ENCODE data around the gene RCOR1. TPM values are rescaled to one million over a fixed set of nuclear protein-coding genes. Genes with fewer than 3 reads are reported as not detected.

Gene RCOR1
- polyA plus RNA-seq, 1 donor from 2014 or later: 10.4 TPM

DNA sequence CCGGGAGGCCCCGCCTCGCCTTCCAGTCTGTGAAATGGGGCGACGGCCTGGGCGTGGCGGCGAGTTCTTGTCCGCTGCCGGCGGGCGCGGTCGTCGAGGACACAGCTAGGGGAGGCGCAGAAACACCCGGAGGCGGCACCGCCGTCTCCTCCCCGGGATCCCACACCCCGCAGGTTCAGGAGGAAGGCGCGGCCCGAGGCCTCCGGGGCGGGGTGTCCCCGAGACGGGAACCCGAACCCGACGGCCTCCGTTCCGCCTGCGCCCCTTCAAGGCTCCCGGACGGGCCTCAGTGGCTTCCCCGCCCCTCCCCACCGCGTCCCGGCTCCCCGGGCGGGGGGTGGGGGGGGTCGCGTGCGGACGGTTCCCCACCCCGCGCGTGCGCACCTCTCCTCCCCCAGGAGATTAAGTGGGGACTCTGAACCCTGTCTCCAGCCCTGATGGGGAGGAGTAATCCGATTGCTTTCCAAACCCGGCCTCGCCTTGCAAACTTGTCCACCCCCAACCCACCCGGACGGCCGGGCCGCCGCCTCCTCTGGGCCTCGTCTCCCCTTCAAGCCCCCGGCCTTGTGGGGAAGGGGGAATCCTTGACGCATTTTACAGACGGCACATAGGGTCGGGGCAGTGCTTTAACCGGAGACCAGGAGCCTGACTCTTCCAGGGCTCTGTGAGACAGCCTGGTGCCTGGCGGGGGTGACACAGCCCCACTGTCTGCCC lies 47.5 kb upstream of the RCOR1 start:
- Histone ChIP-seq H4K20me1 (ENCODE audit: insufficient read depth) (no peaks in the 10 kb centered on the region), H3K36me3 (ENCODE audit: insufficient read depth, low read length) (no peaks in the 10 kb centered on the region), H3K9ac (ENCODE audit: low read length) (no peak overlapping the region), H3K9me3 (ENCODE audit: low read length) (no peaks in the 10 kb centered on the region), H3K4me2 (ENCODE audit: low read length) (no peak overlapping the region), H3K4me3 (ENCODE audit: low read length) (no peak overlapping the region), H3K27ac (ENCODE audit: low read length) (no peak overlapping the region), H2AFZ (ENCODE audit: low read depth, low read length) (no peak overlapping the region), H3K27me3 (ENCODE audit: insufficient read depth, low read depth, low read length) (peaks cover 18% of the 10 kb centered on the region), H3K9me2 (ENCODE audit: insufficient read depth, low read length) (no peaks in the 10 kb centered on the region), H3K79me2 (replicated peaks; ENCODE audit: insufficient read depth, low read length) (no peaks in the 10 kb centered on the region), H3F3A (ENCODE audit: insufficient read depth, low read length, poor library complexity, severe bottlenecking) (no peaks in the 10 kb centered on the region)
- no peak for TF ChIP-seq POLR2AphosphoS5 (IDR thresholded peaks at IDR 0.05)
- TF ChIP-seq, protein P1, sequence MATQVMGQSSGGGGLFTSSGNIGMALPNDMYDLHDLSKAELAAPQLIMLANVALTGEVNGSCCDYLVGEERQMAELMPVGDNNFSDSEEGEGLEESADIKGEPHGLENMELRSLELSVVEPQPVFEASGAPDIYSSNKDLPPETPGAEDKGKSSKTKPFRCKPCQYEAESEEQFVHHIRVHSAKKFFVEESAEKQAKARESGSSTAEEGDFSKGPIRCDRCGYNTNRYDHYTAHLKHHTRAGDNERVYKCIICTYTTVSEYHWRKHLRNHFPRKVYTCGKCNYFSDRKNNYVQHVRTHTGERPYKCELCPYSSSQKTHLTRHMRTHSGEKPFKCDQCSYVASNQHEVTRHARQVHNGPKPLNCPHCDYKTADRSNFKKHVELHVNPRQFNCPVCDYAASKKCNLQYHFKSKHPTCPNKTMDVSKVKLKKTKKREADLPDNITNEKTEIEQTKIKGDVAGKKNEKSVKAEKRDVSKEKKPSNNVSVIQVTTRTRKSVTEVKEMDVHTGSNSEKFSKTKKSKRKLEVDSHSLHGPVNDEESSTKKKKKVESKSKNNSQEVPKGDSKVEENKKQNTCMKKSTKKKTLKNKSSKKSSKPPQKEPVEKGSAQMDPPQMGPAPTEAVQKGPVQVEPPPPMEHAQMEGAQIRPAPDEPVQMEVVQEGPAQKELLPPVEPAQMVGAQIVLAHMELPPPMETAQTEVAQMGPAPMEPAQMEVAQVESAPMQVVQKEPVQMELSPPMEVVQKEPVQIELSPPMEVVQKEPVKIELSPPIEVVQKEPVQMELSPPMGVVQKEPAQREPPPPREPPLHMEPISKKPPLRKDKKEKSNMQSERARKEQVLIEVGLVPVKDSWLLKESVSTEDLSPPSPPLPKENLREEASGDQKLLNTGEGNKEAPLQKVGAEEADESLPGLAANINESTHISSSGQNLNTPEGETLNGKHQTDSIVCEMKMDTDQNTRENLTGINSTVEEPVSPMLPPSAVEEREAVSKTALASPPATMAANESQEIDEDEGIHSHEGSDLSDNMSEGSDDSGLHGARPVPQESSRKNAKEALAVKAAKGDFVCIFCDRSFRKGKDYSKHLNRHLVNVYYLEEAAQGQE (IDR thresholded peaks at IDR 0.05; ENCODE audit: borderline replicate concordance): no peak
- no peak for TF ChIP-seq RAD21 (conservative IDR thresholded peaks at IDR 0.05)
- no peak for TF ChIP-seq EZH2 (IDR thresholded peaks at IDR 0.05; ENCODE audit: borderline replicate concordance, insufficient read depth, low read length, poor library complexity, severe bottlenecking)
- no peak for TF ChIP-seq EP300 (conservative IDR thresholded peaks at IDR 0.05; ENCODE audit: poor library complexity, severe bottlenecking)
- TF ChIP-seq SMC3 (conservative IDR thresholded peaks at IDR 0.05; ENCODE audit: poor library complexity): no peak
- TF ChIP-seq, protein P2, sequence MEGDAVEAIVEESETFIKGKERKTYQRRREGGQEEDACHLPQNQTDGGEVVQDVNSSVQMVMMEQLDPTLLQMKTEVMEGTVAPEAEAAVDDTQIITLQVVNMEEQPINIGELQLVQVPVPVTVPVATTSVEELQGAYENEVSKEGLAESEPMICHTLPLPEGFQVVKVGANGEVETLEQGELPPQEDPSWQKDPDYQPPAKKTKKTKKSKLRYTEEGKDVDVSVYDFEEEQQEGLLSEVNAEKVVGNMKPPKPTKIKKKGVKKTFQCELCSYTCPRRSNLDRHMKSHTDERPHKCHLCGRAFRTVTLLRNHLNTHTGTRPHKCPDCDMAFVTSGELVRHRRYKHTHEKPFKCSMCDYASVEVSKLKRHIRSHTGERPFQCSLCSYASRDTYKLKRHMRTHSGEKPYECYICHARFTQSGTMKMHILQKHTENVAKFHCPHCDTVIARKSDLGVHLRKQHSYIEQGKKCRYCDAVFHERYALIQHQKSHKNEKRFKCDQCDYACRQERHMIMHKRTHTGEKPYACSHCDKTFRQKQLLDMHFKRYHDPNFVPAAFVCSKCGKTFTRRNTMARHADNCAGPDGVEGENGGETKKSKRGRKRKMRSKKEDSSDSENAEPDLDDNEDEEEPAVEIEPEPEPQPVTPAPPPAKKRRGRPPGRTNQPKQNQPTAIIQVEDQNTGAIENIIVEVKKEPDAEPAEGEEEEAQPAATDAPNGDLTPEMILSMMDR (IDR thresholded peaks at IDR 0.05; ENCODE audit: poor library complexity, severe bottlenecking): no peak
- TF ChIP-seq TAF1 (IDR thresholded peaks at IDR 0.05; ENCODE audit: low read depth): no peak

DNA sequence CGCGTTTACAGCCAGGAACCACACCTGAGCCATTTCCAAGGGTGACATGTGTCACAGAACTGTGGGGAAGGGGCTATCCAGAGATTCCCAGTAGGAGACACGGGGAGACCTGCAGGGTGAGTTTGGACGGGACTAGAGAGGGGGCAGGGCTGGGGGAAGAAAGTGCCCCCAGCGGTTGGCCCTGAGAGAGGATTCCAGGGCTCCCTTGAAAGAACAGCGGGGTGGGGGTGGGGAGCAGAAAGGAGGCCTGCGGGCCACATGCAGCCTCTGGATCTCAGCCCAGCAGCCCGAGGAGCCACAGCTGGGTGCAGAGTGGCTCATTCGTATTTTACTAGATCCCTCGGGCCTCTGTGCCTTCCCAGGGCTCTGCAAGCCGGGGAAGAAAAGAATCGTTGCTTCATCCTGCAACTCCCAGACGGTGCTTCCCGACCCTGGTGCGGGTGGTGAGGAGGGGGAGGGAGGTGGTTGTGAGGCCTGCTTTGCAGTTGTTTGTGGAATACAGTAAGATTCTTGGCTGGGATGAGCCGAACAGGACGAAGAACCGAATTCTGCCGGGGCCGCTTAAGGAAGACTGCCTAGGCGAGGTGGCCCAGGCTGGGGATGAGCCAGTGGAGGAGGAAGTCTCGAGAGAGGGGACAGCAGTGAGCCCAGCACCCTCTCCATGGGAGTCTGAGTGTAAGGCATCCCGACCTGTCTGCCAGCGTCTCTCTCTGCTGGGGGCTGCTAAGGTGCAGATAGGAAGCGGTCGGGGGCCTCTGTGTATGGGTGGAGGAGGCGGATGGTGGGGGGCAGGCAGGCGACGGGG lies 46.8 kb upstream of the RCOR1 start:
- Histone ChIP-seq H3K9me3 (ENCODE audit: low read length) (no peaks in the 10 kb centered on the region), H3K9me2 (ENCODE audit: insufficient read depth, low read length) (no peaks in the 10 kb centered on the region), H3K79me2 (replicated peaks; ENCODE audit: insufficient read depth, low read length) (no peaks in the 10 kb centered on the region), H3K27me3 (ENCODE audit: insufficient read depth, low read depth, low read length) (peaks cover 18% of the 10 kb centered on the region), H3K9ac (ENCODE audit: low read length) (no peak overlapping the region), H3K36me3 (ENCODE audit: insufficient read depth, low read length) (no peaks in the 10 kb centered on the region), H2AFZ (ENCODE audit: low read depth, low read length) (no peak overlapping the region), H4K20me1 (ENCODE audit: insufficient read depth) (no peaks in the 10 kb centered on the region), H3K27ac (ENCODE audit: low read length) (no peak overlapping the region), H3K4me3 (ENCODE audit: low read length) (no peak overlapping the region), H3K4me2 (ENCODE audit: low read length) (no peak overlapping the region), H3F3A (ENCODE audit: insufficient read depth, low read length, poor library complexity, severe bottlenecking) (no peaks in the 10 kb centered on the region)
- TF ChIP-seq EZH2 (IDR thresholded peaks at IDR 0.05; ENCODE audit: borderline replicate concordance, insufficient read depth, low read length, poor library complexity, severe bottlenecking): no peak
- TF ChIP-seq MXI1 (conservative IDR thresholded peaks at IDR 0.05; ENCODE audit: poor library complexity, severe bottlenecking): no peak
- TF ChIP-seq, protein P2 (IDR thresholded peaks at IDR 0.05; ENCODE audit: poor library complexity, severe bottlenecking): no peak
- TF ChIP-seq, protein P1 (IDR thresholded peaks at IDR 0.05; ENCODE audit: borderline replicate concordance): no peak
- TF ChIP-seq TAF1 (IDR thresholded peaks at IDR 0.05; ENCODE audit: low read depth): no peak
- TF ChIP-seq POLR2AphosphoS5 (IDR thresholded peaks at IDR 0.05): no peak
- TF ChIP-seq SMC3 (conservative IDR thresholded peaks at IDR 0.05; ENCODE audit: poor library complexity): no peak
- no peak for TF ChIP-seq EP300 (conservative IDR thresholded peaks at IDR 0.05; ENCODE audit: poor library complexity, severe bottlenecking)
- no peak for TF ChIP-seq RAD21 (conservative IDR thresholded peaks at IDR 0.05)

All from neural cell (in vitro differentiated cells).